Panc1 (cell line): ENCODE results near the gene RABEPK.

Experiments
- POLR2AphosphoS5 ChIP-seq: IDR thresholded peaks from 2 replicates; pipeline ENCODE4 v1.6.1; 2012; ENCODE audit warnings: mild to moderate bottlenecking, low read depth, low read length, moderate library complexity
- TF ChIP-seq, protein P1 (sequence below): fragments of 450-650 bp; IDR thresholded peaks from 2 replicates; pipeline ENCODE4 v1.5.1; 2017; ENCODE audit warnings: mild to moderate bottlenecking

DNA sequence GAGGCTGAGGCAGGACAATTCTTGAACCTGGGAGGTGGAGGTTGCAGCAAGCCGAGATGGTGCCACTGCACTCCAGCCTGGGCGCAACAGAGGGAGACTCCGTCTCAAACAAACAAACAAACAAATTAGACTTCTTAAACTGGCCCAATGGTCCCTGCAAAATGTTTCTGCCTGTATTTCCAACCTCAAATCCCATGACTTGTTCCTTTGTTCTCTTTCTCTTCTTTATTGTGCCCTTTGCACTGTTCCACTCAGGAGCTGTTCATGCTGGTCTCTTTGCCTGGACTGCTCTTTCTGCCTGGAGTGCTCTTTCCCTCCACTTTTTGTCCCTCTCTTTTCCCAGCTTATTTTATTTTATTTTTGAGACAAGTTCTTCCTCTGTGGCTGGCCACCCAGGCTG is 4.1 kb downstream of the RABEPK start:
- TF ChIP-seq, protein P1, sequence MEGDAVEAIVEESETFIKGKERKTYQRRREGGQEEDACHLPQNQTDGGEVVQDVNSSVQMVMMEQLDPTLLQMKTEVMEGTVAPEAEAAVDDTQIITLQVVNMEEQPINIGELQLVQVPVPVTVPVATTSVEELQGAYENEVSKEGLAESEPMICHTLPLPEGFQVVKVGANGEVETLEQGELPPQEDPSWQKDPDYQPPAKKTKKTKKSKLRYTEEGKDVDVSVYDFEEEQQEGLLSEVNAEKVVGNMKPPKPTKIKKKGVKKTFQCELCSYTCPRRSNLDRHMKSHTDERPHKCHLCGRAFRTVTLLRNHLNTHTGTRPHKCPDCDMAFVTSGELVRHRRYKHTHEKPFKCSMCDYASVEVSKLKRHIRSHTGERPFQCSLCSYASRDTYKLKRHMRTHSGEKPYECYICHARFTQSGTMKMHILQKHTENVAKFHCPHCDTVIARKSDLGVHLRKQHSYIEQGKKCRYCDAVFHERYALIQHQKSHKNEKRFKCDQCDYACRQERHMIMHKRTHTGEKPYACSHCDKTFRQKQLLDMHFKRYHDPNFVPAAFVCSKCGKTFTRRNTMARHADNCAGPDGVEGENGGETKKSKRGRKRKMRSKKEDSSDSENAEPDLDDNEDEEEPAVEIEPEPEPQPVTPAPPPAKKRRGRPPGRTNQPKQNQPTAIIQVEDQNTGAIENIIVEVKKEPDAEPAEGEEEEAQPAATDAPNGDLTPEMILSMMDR: no peak
- no peak for TF ChIP-seq POLR2AphosphoS5
